ENCODE results near the gene TRIP10. TPM values are rescaled to one million over a fixed set of nuclear protein-coding genes. Genes with fewer than 3 reads are reported as not detected.

TRIP10 gene
- total RNA-seq, 1 experiment from 2014 or later = 107 TPM

DNA sequence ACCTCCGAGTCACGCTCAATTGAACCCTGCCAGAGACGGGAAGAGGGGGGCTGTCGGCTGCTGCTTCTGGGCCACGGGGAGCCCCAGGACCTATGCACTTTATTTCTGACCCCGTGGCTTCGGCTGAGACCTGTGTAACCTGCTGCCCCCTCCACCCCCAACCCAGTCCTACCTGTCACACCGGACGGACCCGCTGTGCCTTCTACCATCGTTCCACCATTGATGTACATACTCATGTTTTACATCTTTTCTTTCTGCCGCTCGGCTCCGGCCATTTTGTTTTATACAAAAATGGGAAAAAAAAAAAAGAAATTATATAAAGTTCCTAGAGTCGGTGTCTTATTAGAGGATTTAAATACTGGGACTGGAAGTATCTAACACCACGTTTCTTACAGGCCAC lies 11.7 kb downstream of the TRIP10 start:
- no peaks in the 10 kb centered on the region for H3K27me3 Mint-ChIP-seq (ENCODE audit: insufficient read depth, unreplicated experiment)
- ChIA-PET POLR2A (interaction anchor here (2.6 kb wide), 1 partner anchor 13 kb away, joined by 27 read pairs; the partner anchor contains the start of gene GPR108), CTCF (interaction anchor here (2.6 kb wide), 1 partner anchor 13 kb away, joined by 29 read pairs; the partner anchor contains the start of gene GPR108)
- H3K4me1 Mint-ChIP-seq (ENCODE audit: low read depth, unreplicated experiment) = peaks cover 6% of the 10 kb centered on the region
- H3K9me3 ChIP-seq = no peaks in the 10 kb centered on the region
- no peaks in the 10 kb centered on the region for H3K27me3 ChIP-seq (replicated peaks; ENCODE audit: control insufficient read depth, insufficient read depth, low read length)
- peaks cover 21% of the 10 kb centered on the region; the same call in 1 of the 2 replicates for H3K4me1 ChIP-seq
- peak in 1 of 2 experiments; percentile 29 for DNase-seq
- no peak overlapping the region for H3K27ac Mint-ChIP-seq (ENCODE audit: unreplicated experiment)
- peaks cover 83% of the 10 kb centered on the region for H3K36me3 Mint-ChIP-seq (ENCODE audit: insufficient read depth, unreplicated experiment)
- TF ChIP-seq CTCF (IDR thresholded peaks at IDR 0.05; ENCODE audit: insufficient read depth in 1 of 2, low read depth in 1 of 2, low read length in 1 of 2, severe bottlenecking in 1 of 2, unreplicated experiment in 1 of 2) = no peak
- no peaks in the 10 kb centered on the region for H3K9me3 Mint-ChIP-seq (ENCODE audit: unreplicated experiment)
- BruUV-seq (replicated peaks) = no TSS peak
- H3K4me3 ChIP-seq (ENCODE audit: low read depth, low read length) = no peak overlapping the region
- no peaks in the 10 kb centered on the region; the same call in 1 of the 2 replicates for H3K36me3 ChIP-seq (ENCODE audit: control insufficient read depth, insufficient read depth, low read length)
- intact Hi-C loops (cut with micrococcal nuclease; ENCODE audit: unreplicated experiment) = no loop called here
- peak overlapping the region; percentile 94 for H3K4me3 Mint-ChIP-seq (ENCODE audit: unreplicated experiment)

DNA sequence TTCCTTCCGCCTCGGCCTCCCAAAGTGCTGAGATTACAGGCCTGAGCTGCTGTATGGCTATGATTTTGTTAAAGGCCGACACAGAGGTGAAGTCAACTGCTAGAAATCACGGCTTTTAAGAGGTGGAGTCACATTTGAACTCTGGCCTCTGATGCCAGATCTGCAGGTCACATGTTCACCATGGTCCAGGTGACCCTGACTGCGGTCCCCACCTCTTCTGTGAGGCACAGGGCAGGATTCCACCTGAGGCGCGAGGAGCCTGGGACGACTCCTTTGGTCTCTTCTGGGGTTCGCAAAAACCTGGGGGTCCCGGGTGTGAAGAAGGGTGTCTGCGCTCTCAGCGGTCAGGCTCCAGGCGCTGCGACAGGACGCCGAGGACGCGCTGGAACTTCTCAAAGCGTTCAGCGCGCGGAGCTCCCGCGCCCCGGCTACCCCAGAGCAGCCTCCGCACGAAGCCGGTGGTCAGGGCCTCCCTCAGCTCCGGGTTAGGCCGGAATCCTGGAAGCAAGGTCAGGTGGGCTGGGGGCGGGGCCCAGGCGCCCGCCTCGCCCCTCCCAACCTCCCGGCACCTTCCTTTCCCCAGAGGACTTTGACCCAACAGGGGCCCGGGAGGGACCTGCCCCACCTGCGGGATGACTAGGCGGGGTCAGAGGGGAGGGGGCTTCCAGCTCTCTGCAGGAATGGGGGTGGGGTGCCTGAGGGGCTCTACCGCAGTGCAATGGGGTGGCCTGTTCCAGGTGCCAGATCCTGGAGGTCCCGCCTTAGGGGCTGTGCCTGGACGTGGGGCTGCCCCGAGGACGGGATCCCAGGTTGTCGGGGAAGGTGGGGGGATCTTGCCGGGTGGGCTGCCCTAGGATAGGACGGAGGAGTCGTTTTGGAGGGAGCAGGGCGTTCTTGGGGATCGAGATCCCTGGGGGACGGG lies 13.0 kb downstream of the TRIP10 start:
- Histone ChIP-seq H3K4me1 (peaks cover 21% of the 10 kb centered on the region; the same call in 1 of the 2 replicates), H3K9me3 (no peaks in the 10 kb centered on the region), H3K4me3 (ENCODE audit: low read depth, low read length) (peak overlapping the region; percentile 53), H3K36me3 (ENCODE audit: control insufficient read depth, insufficient read depth, low read length) (no peaks in the 10 kb centered on the region; the same call in 1 of the 2 replicates), H3K27me3 (replicated peaks; ENCODE audit: control insufficient read depth, insufficient read depth, low read length) (no peaks in the 10 kb centered on the region)
- peak overlapping the region; percentile 94 for H3K4me3 Mint-ChIP-seq (ENCODE audit: unreplicated experiment)
- peak; percentile 94 to 95 for DNase-seq
- H3K27me3 Mint-ChIP-seq (ENCODE audit: insufficient read depth, unreplicated experiment) = no peaks in the 10 kb centered on the region
- no peak for TF ChIP-seq CTCF (IDR thresholded peaks at IDR 0.05; ENCODE audit: insufficient read depth in 1 of 2, low read depth in 1 of 2, low read length in 1 of 2, severe bottlenecking in 1 of 2, unreplicated experiment in 1 of 2)
- BruUV-seq (replicated peaks) = TSS peak; percentile 89
- ChIA-PET POLR2A (interaction anchor here (0.7 to 2.6 kb wide), 7 partner anchors 9 to 276 kb away, joined by 3 to 27 read pairs (median 4); partner anchors contain the start of genes C3, GPR108, SH2D3A and TRIP10), CTCF (interaction anchor here (0.7 to 2.6 kb wide), 8 partner anchors 12 to 111 kb away, joined by 3 to 29 read pairs (median 4); partner anchors contain the start of gene GPR108)
- peak overlapping the region; percentile 98 for H3K27ac Mint-ChIP-seq (ENCODE audit: unreplicated experiment)
- H3K4me1 Mint-ChIP-seq (ENCODE audit: low read depth, unreplicated experiment) = peaks cover 6% of the 10 kb centered on the region
- H3K9me3 Mint-ChIP-seq (ENCODE audit: unreplicated experiment) = no peaks in the 10 kb centered on the region
- intact Hi-C loops (cut with micrococcal nuclease; ENCODE audit: unreplicated experiment) = loop anchor here (1.0 kb wide), 3 partner anchors 14 to 111 kb away; no protein-coding TSS in a partner anchor
- peaks cover 82% of the 10 kb centered on the region for H3K36me3 Mint-ChIP-seq (ENCODE audit: insufficient read depth, unreplicated experiment)
